Inferior parietal cortex (tissue), 1 donor: ENCODE measurements around the gene ZC3H12A.

Experiments used
- DNase-seq: peaks from one replicate; pipeline ENCODE4 v3.0.0-alpha.2; 2016; ENCODE audit errors: extremely low spot score

ZC3H12A gene

DNA sequence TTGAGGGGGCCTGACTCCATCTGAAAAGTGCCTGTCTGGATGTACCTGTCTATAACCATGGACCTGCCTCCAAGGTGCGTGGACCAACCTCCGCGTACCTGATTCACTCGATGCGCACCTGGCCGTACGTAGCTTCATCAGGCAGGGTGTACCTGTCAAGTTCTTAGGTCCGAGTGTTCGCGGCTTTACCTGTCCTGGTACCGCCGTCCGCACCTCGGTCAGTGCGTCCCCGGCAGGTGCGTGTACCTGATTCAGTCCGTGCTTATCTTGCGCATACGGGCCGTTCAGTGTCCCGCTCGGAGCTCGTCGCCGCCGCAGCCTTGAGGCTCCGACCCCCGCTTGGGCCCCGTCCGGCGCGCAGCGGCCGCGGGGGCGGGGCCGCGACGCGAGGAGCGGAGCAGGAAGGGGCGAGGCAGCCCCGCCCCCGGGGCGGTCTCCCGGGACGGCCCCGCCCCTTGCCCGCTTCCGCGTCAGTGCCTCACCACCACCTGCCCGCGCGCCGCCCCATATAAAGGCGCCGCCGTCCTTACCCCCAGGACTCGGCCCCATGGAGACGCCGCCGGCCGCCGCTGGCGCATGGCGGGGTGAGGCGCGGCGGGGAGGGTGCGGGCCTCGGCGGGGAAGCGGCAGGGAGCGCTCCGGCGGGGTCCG, at the start of gene ZC3H12A:
Gene ZC3H12A, plus strand, starts transcription at position 535 of the 651 bp plus-strand sequence. CDS start 917 bp downstream, outside the sequence.
- DNase-seq, result peak; percentile 76

DNA sequence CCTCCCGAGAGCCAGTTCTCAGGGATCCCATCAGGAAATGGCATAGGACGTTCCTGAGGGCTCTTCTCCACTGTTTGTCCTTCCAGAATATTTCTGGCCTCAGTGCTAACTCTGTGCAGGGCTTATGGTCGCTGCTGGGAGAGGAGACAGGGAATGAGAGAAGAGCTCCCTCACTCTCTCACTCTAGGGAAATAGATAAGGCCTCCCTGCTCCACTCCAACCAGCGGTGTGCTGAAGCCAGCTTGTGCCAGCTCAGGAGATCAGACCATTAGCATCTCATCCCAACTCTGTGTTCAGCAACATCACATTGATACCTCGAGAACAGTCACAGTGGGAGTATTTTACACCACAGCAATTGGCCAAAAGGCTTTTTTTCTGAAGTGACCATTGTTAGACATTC, 49.2 kb upstream of the ZC3H12A start:
- no peak for DNase-seq

DNA sequence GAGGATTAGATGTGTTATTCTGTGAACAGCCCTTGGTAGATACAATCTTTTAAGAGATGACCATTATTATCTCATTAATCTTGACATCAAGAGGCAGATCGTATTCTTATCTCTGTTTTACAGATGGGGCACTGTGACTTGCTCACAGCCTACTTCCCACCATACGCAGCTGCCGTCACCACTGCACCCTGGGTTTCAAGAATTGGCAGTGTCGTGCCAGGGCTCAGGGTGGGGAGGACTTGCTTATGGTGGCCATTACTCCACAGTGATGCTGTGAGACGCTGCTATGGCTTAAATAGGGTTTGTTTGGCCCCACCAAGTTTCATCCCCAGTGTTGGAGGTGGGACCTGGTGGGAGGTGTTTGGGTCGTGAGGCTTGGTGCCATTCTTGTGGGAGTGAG, 45.4 kb upstream of the ZC3H12A start:
- DNase-seq, result no peak

DNA sequence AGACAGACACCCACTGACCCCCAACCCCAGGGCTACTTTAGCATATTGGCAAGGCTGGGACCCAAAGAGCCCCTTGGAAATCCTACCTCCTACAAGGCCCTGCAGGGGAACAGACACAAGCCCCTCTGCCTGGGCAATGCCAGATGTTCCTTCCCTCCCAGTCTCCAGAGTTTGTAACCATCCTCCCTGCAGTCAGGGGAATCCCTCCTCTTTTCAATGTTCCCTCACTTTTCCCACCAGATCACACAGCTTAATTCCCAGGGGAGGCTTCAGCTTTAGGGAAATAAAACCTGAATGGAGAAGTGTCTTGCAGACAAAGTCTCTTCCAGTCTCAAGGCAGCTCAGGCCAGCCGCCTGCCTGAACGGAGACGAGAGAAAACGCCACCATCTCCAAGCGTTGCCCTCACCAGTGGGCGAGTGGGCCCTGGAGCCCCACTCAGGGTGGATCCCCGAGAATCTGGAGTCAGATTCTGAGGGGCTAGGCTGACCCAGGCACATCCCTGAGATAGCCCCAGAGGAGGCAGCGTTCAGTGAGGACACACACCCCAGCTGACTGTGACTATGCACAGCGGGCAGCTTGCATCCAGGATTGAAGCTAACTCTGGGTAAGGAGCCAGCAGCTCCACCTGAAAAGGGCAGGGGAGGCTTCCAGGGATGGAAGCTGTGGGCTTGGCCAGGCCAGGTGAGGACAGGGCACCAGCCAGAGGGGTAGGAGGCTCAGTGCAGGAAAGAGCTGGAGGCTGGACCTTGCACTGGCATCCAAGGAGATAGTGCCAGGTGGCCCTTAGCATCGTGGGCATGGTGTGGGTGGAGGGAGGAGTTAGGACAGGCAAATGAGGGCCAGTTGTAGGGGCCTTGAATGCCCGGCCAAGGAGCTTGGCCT, 44.0 kb upstream of the ZC3H12A start:
- no peak for DNase-seq

DNA sequence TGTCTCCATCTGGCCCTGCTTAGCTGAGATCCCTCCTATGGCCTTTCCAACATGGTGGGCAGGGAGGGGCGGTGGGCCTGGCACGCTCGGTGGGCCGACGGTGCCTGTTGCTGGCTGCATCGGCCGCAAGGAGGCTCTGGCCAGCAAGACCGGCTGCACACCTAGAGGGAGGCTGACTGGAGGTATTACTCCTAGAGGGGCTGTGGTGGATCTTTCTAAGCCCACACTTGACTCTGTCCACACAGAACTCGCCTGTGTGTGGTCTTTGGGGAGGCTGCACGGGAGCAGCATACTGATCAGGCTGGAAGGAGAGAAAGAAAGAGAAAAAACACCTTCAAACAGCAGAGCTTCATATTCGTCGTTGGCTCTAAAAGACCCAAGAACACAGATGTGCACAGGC, 41.7 kb upstream of the ZC3H12A start:
- DNase-seq, result no peak

DNA sequence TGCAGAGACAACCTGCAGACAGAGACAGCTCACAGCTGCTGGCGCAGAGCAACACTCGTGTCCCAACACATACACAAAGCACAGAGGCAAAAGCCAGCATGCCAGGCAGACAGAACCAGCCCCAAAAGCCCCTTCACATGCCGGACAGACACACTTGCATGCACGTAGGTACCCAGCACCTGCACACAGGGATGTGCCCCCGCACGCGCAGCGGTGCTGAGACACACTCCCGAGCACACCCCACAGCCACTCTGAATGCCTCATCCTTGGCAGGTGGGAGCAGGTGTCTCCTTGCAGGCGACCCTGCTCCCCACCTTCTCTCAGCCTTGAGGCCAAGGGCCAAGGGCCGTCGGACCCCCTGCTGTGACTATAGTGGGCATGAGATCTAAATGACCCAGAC, 41.2 kb upstream of the ZC3H12A start:
- DNase-seq, result no peak

DNA sequence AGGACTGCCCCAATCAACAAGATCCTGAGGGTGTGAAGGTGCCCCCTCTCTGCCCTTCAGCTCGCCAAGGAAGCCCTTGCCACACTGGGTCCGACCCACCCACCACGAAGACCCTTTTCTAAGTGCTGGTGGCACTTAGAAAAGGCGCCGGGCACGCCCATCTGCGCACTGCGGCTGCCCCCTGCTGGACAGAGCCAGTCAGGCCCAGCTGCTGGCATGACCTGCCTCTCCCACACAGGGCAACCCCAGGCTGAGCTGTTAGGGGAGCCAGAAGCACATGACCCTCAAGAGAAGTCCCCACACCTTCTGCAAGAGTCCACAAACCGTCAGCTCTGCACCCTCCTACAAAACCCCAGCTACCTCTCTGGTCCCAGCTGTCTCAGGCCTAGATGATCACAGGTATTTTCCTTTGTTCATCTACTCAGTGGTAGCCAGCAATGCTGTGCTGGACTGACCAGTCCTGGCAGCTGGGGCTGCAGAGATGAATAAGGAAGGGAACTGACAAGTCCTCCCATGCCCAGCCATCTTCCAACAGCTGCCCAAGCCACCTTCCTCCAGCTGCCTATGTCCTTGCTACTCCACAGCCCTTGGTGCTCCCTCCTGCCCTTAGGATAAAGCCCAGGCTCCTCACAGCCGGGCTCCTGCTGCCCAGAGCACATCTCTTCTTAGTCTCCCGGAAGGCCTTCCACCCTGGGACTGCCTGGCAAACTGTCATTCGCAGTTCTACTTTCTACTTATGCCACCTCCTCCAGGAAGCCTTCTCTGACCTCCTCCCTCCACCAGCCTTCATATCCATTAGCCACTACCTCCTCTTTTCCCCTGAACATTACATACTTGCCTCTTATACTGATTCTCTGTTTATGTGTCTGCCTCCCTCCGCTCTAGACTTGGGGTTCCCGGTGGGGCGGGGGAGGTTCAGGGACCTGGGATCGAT, 39.8 kb upstream of the ZC3H12A start:
- DNase-seq, result peak; percentile 75

DNA sequence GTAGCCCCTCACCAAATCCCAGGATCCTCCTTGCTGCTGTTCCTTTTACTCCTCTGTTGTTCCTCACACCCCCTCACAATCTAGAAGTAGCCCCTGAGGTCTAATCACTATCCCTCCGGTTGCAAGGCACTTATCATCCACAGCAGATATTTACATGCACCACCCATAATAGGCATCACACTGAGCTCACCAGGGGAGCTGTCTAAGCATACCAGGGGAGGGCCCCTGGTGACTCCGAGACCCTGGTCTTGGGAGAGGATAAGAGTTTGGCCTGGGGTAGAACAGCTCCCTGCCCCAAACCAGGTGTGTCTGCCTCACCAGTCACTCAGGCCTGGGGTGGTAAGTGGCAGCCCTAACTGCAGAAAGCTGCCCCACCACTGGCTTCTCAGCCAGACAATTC, 37.3 kb upstream of the ZC3H12A start:
- no peak for DNase-seq

DNA sequence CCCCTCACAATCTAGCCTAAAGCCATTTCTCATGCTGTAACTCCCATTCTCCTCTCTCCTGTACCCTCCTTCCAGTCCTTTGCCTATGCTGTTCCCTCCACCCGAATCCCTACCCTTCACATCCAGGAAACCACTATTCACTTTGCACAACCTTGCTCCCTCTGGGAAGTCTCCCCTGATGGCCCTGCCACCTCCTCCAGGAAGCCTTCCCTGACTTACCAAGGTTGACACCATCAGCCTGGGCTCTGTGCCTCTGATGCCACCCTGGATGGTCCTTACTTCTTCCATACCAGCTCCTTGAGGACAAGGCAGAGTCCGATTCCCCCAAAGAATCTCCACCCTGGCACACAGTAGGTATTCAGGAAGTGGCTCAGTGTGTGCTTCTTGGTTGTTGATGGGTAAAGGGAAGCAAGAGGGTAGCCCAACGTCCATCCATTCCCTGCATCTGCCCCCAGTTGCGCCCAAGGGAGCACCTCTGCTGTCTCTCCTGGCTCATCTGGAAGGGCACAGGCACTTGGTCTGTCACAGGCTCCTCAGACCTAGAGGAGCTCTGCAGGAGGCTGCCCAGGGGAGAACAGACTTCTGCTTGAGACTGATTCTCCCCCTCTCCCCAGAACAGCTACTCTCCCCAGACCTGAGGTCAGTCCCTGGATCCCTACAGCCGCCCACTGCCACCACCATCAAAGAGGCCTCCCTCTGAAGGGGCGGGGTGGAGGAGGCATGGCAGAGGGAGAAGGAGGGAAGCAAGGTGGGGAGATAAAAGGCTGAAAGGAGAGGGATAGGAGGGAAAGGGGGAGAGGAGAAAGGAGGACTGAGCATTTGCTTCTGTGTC, 36.1 kb upstream of the ZC3H12A start:
- DNase-seq, result no peak

DNA sequence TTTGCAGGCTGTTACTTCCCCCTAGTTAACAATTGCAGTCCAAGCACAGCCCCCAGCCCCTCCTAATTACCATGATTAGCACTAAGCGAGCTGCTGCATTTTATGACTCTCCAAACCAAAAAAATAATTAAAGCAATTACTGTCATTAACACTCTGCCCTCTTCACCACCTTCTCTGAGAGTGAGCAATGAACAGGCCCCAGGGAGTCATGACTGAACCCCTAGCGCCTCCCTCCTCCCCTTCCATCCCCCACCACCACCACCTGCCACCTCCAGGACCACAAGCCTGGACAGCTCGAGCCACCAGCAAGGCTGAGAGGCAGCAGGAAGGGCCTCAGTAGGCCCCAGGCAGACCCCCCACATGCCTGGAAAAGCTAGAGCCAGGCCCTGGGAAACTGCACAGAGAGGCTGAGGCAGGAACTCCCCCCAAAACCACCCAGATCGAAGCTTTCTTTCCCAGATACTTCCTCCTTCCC, 35.5 kb upstream of the ZC3H12A start:
- no peak for DNase-seq

DNA sequence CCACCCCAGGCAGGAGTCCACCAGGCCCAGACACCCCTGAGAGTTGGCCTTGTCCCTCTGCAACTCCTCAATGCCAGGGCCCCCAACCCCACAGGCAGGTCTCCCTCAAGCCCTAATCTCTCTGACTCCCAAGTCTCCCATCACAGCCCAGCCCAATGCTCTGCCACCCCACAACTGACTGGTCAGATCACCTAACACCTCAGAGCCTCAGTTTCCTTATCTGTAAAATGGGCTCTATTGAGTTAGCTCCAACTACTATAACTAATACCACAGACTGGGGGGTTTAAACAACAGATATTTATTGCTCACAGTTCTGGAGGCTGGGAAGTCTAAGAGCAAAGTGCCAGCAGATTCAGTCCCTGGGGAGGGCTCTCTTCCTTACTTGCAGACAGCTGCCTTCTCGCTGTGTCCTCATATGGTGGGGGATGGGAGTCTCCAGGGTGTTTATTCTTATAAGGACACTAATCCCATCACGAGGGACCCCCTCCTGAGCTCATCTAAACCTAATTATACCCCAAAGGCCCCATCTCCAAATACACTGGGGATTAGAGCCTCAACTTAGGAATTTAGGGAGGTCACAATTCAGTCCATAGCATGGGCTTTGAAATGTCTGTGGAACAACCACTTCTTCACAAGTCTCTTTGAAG, 34.9 kb upstream of the ZC3H12A start:
- no peak for DNase-seq

DNA sequence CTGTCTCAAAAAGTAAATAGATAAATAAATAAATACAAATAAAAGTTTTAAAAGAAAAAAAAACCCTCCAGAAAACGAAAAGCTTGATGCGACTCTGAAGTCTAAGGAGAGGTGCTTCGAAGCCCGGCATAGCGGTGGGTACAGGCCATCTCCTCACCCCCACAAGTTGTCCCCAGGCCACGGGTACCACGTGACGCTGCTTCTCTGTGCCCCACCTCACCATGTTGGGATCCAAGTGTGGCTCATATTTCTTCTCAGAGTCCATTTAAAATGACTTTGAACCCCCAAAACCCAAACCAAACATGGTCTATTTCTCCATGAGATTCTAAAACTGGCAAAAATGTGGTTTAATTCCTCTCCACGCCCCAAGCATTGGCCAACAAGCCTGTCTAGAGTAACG, 32.9 kb upstream of the ZC3H12A start:
- DNase-seq, result no peak

DNA sequence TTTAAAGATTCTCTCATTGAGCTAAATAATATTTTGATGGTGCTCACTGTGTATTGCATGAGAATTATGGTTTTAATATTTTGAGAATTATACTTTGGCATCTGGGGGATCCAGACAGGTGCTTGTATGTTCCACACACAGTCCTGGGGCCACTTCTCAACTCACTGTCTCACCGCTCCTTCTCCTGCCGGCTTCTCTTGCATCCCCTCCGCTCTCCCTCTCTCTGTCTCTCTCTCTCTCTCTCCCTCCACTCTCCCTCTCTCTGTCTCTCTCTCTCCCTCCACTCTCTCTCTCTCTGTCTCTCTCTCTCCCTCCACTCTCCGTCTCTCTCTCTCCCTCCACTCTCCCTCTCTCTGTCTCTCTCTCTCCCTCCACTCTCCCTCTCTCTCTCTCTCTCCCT, 32.2 kb upstream of the ZC3H12A start:
- no peak for DNase-seq

DNA sequence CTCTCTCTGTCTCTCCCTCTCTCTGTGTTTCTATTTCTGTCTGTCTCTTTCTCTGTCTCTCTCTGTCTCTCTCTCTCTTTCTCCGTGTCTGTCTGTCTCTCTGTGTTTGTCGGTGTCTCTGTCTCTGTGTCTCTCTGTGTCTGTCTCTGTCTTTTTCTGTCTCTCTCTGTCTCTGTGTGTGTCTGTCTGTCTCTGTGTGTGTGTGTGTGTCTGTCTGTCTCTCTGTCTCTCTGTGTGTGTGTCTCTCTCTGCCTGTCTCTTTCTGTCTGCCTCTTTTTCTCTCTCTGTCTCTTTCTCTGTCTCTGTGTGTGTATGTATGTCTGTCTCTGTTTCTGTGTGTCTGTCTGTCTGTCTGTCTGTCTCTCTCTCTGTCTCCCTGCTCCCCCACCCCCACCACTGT, 31.7 kb upstream of the ZC3H12A start:
- DNase-seq, result no peak

DNA sequence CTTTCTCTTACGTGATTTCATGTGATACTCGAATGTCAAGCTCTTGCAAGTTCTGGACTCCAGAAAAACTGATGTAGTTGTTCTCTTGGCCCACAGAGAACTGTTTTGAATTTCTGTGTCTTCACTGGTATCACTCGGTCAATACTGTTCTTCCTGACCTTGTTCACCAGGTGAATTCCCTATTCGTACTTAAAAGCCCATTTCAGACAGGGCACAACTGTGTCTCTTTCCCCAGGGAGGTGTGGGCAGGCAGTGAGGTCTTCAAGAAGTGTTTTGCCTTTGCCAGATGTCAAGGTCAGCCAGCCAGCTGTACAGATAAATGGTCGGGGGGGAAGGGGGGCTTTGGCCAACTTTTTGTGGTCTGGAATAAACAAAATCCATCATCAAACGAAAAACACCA, 27.5 kb upstream of the ZC3H12A start:
- DNase-seq, result no peak

DNA sequence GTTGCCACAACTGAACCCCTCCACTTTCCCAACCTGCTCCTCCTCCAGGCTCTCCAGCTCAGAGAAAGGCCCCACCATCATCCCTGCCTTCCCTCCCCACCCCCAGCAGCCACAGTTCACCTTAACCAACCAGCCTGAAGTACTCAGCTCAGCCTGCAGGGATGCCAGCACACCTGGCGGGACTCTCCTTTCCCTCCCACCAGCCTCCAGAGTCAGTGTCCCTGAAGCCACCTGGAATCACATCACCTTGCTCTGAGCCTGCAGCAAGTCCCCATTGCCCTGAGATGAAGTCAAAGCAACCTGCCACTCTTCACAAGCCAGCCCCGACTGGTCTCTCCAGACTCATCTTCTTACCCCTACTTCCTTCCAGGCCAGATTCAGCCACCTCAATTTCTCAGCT, 26.2 kb upstream of the ZC3H12A start:
- no peak for DNase-seq

DNA sequence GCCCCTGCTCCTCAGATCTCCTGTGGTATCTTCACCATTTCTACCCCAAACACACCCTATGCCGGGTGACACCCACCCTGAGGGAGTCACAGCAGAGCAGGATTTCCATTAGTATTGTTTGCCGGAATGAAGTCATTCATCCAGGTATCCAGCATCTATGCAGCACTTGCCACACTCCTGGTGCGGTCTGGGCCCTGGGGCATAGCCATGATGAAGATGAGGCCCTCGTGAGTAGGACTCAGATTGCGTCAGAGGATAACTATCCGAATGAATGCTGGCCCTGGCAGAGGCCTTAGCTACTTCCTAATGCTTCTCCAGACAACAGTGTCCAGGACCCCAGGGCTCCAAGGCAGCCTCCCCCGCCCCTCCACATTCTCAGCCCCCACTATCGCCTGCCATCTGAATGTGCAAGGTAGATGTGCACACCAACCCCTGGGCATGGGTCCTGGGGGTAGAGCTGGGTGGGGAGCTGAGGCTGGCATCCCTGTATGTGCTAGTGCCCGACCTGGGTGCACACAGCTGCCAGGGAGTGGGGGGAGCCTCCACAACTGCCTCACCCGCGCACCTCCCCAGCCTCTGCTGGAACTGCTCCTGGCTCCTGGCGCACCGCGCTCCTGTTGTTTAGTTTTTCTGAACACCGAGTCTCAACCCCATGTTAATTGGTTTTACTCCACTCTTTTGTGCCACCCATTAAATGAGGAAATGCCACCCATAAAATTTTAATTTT, 25.5 kb upstream of the ZC3H12A start:
- no peak for DNase-seq

DNA sequence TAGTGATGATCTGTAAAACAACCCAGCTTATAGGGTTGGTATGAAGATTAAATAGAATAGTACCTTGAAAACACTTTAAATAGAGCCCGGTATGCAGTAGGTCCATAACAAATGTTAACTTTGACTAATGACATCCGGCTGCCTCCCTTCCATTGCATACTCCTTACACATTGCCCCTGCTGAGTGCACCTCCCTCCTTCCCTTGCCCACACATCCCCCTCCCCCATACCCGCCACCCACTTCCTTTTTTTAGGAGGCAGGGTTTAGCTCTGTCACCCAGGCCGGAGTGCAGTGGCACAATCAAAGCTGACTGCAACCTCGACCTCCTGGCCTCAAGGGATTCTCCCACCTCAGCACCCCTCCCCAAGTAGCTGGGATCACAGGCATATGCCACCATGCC, 24.4 kb upstream of the ZC3H12A start:
- DNase-seq, result no peak

DNA sequence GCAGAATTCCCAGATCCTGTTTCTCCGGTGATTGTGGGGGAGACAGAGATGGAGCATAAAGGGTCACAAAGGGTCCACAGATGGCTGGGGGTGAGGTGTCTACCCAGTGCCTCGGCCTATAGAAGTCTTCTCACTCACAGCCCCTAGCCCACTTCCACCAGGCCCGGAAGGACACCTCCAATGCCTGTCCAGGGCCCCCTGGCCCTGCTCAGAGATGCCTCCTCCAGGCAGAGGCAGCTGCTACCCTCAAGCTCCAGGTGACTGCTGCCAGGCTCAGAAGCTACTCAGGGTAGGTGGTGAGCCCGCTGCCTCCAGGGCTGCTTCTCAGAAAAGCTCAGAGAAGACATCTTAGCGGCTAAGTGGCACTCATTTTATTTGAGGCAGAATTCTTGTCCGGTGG, 22.0 kb upstream of the ZC3H12A start:
- no peak for DNase-seq

DNA sequence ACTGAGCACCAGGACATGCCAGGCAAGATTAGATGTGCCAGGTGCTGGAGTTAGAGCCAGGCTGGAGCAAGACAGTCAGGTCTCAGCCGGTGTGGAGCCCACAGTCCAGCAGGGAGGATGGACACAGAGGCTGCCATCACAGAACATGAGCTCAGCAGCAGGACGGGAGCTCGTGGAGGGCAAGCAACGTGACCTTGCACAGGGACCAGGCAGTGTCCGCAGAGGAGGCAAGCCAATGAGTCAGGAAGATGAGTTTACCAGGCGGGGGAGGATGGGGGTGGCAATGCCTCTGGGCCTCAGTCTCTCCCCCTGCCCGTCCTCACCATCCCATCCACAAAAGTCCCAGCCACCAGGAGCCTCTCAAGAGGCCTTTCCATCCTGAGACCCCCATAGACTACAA, 20.7 kb upstream of the ZC3H12A start:
- DNase-seq, result no peak
